ENCODE results near the gene JMJD1C.

The JMJD1C gene

DNA sequence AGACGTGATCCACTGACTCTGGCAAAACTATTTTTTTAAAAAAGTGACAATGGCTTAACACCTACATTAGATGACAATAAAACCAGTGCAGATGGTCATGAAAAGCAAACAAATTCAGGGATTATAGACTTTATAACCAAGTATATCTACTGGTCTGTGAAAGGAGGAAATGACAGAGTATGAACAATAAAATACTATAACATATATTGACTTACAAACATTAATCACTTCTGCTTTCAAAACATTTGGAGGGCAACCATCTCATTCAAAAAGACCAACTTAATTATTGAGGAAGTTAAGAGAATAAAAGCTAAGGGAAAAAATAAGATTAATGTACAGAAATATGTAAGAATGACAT, 34.8 kb downstream of the JMJD1C start:
- TF ChIP-seq, protein P1, sequence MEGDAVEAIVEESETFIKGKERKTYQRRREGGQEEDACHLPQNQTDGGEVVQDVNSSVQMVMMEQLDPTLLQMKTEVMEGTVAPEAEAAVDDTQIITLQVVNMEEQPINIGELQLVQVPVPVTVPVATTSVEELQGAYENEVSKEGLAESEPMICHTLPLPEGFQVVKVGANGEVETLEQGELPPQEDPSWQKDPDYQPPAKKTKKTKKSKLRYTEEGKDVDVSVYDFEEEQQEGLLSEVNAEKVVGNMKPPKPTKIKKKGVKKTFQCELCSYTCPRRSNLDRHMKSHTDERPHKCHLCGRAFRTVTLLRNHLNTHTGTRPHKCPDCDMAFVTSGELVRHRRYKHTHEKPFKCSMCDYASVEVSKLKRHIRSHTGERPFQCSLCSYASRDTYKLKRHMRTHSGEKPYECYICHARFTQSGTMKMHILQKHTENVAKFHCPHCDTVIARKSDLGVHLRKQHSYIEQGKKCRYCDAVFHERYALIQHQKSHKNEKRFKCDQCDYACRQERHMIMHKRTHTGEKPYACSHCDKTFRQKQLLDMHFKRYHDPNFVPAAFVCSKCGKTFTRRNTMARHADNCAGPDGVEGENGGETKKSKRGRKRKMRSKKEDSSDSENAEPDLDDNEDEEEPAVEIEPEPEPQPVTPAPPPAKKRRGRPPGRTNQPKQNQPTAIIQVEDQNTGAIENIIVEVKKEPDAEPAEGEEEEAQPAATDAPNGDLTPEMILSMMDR (IDR thresholded peaks at IDR 0.05; ENCODE audit: low read depth, low read length, poor library complexity, severe bottlenecking): no peak
- TF ChIP-seq EZH2phosphoT487 (IDR thresholded peaks at IDR 0.05; ENCODE audit: borderline replicate concordance, low read length): no peak
- Histone ChIP-seq H3K27ac (ENCODE audit: low read depth, low read length) (no peak overlapping the region), H3K4me2 (ENCODE audit: low read length) (no peak overlapping the region), H3K9me3 (ENCODE audit: control insufficient read depth, insufficient read depth, low read length) (no peaks in the 10 kb centered on the region), H3K27me3 (ENCODE audit: control insufficient read depth, low read length) (no peaks in the 10 kb centered on the region), H3F3A (ENCODE audit: control insufficient read depth, insufficient read depth) (peaks cover 3% of the 10 kb centered on the region; the same call in 1 of the 2 replicates), H3K4me3 (ENCODE audit: low read length) (no peak overlapping the region), H3K9me2 (replicated peaks; ENCODE audit: control insufficient read depth, low read length) (no peaks in the 10 kb centered on the region), H3K79me2 (ENCODE audit: control insufficient read depth, low read length) (peaks cover 74% of the 10 kb centered on the region), H3K4me1 (ENCODE audit: control insufficient read depth, low read length) (peaks cover 3% of the 10 kb centered on the region; the same call in 1 of the 2 replicates), H4K20me1 (ENCODE audit: control insufficient read depth, insufficient read depth, low read depth, low read length) (0 out of 2 replicates have a peak, but pooled peaks cover 5% of the 10 kb centered on the region), H3K36me3 (ENCODE audit: control insufficient read depth, low read length) (no peaks in the 10 kb centered on the region)

DNA sequence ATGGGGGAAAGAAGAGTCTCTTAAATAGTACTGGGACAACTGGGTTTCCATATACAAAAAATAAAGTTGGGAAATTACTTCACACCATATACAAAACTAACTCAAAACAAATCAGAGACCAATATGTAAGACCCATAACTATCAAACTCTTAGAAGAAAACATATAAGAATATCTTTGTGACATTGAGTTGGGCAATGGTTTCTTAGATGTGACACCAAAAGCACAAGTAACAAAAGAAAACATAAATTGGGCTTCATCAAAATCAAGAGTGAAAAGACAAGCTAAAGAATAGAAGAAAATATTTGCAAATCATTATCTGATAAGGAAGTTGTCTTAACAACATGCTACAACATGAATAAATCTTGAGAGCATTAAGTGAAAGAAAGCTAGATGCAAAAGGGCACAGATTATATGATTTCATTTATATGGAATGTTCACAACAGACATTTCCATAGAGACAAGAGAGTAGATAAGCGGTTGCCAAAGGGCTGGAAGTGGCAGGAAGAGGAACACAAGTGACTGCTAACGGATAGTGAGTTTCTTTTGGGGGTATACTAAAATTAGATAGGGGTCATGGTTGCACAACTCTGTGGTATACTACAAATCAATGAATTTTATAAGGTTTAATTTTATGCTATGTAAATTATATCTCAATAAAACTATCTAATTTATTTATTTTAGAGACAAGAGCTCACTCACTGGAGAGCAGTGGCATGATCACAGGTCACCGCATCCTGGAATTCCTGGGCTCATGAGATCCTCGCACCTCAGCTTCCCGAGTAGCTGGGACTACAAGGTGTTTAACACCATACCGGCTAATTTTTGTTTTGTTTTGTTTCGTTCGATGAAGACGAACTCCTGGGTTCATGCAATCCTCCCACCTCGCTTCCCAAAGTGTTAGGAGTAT, 35.4 kb downstream of the JMJD1C start:
- Histone ChIP-seq H3K4me1 (ENCODE audit: control insufficient read depth, low read length) (peaks cover 3% of the 10 kb centered on the region; the same call in 1 of the 2 replicates), H3K27ac (ENCODE audit: low read depth, low read length) (no peak overlapping the region), H3K27me3 (ENCODE audit: control insufficient read depth, low read length) (no peaks in the 10 kb centered on the region), H3K9me2 (replicated peaks; ENCODE audit: control insufficient read depth, low read length) (no peaks in the 10 kb centered on the region), H3K4me2 (ENCODE audit: low read length) (no peak overlapping the region), H4K20me1 (ENCODE audit: control insufficient read depth, insufficient read depth, low read depth, low read length) (0 out of 2 replicates have a peak, but pooled peaks cover 5% of the 10 kb centered on the region), H3K79me2 (ENCODE audit: control insufficient read depth, low read length) (peaks cover 72% of the 10 kb centered on the region), H3K4me3 (ENCODE audit: low read length) (no peak overlapping the region), H3K9me3 (ENCODE audit: control insufficient read depth, insufficient read depth, low read length) (no peaks in the 10 kb centered on the region), H3F3A (ENCODE audit: control insufficient read depth, insufficient read depth) (peaks cover 3% of the 10 kb centered on the region; the same call in 1 of the 2 replicates), H3K36me3 (ENCODE audit: control insufficient read depth, low read length) (no peaks in the 10 kb centered on the region)
- no peak for TF ChIP-seq EZH2phosphoT487 (IDR thresholded peaks at IDR 0.05; ENCODE audit: borderline replicate concordance, low read length)
- TF ChIP-seq, protein P1 (IDR thresholded peaks at IDR 0.05; ENCODE audit: low read depth, low read length, poor library complexity, severe bottlenecking): no peak

DNA sequence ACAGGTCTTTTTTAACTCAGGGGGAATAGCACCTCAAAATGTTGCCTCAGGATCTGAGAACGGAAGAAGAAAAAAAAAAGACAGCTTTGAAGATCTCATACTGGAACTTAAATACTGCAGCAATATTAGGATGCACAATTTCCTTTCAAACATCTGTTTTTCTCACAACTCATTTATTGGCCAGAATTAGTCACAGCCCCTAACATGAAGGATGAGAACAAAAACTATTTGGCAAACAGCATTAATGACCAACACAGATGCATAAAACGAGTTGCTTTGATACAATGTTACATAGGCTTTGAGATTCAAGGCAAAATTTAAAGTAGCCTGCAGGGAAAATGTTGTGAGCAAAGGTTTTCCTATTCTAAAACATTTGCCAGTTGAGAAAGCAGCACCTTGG, 36.5 kb downstream of the JMJD1C start:
- H3K27me3 ChIP-seq (ENCODE audit: control insufficient read depth, low read length): no peaks in the 10 kb centered on the region
- no peak overlapping the region for H3K4me3 ChIP-seq (ENCODE audit: low read length)
- H3K27ac ChIP-seq (ENCODE audit: low read depth, low read length): no peak overlapping the region

More for the DNA sequence above, 36.5 kb downstream of the JMJD1C start:
- Histone ChIP-seq H4K20me1 (ENCODE audit: control insufficient read depth, insufficient read depth, low read depth, low read length) (0 out of 2 replicates have a peak, but pooled peaks cover 5% of the 10 kb centered on the region), H3K4me2 (ENCODE audit: low read length) (no peak overlapping the region), H3K4me1 (ENCODE audit: control insufficient read depth, low read length) (no peaks in the 10 kb centered on the region), H3F3A (ENCODE audit: control insufficient read depth, insufficient read depth) (peaks cover 3% of the 10 kb centered on the region; the same call in 1 of the 2 replicates), H3K9me2 (replicated peaks; ENCODE audit: control insufficient read depth, low read length) (no peaks in the 10 kb centered on the region), H3K36me3 (ENCODE audit: control insufficient read depth, low read length) (no peaks in the 10 kb centered on the region), H3K79me2 (ENCODE audit: control insufficient read depth, low read length) (peaks cover 68% of the 10 kb centered on the region), H3K9me3 (ENCODE audit: control insufficient read depth, insufficient read depth, low read length) (no peaks in the 10 kb centered on the region)
- TF ChIP-seq, protein P1 (IDR thresholded peaks at IDR 0.05; ENCODE audit: low read depth, low read length, poor library complexity, severe bottlenecking): no peak
- TF ChIP-seq EZH2phosphoT487 (IDR thresholded peaks at IDR 0.05; ENCODE audit: borderline replicate concordance, low read length): no peak
